Measurements from ENCODE around the gene SZT2.
"Not testable (repeated sequence)": the region's sequence is repeated elsewhere in the genome, so short reads cannot be mapped to it uniquely, and the experiment has no call there.

SZT2 gene

GRCh38 chr1:43451701-43452532 lies 62.2 kb downstream of the SZT2 start:
- DNase-seq (ENCODE audit: extremely low read depth in 1 of 2, low read depth in 1 of 2): no peak

- no peak for DNase-seq (ENCODE audit: extremely low read depth in 1 of 2, low read depth in 1 of 2)
These were observed 63.2 kb downstream of the SZT2 start for GRCh38 chr1:43452789-43453441.

GRCh38 chr1:43453442-43454269 lies 64.0 kb downstream of the SZT2 start, which contains the start of gene HYI:
TSS of gene HYI (minus strand) at chr1:43453931. CDS start at chr1:43453793, 138 bp downstream.
- peak; percentile 9 to 38 for DNase-seq (ENCODE audit: extremely low read depth in 1 of 2, low read depth in 1 of 2)

- DNase-seq (ENCODE audit: extremely low read depth in 1 of 2, low read depth in 1 of 2): peak in 1 of 2 donors; percentile 10
These were observed 64.7 kb downstream of the SZT2 start for GRCh38 chr1:43454270-43455011.

GRCh38 chr1:43455213-43455889 lies 65.7 kb downstream of the SZT2 start:
- DNase-seq (ENCODE audit: extremely low read depth in 1 of 2, low read depth in 1 of 2): no peak

GRCh38 chr1:43458379-43458778 lies 68.7 kb downstream of the SZT2 start:
- DNase-seq (ENCODE audit: extremely low read depth in 1 of 2, low read depth in 1 of 2): not testable (repeated sequence)

- no peak for DNase-seq (ENCODE audit: extremely low read depth in 1 of 2, low read depth in 1 of 2)
These were observed 71.4 kb downstream of the SZT2 start for GRCh38 chr1:43460988-43461693.

- no peak for DNase-seq (ENCODE audit: extremely low read depth in 1 of 2, low read depth in 1 of 2)
These were observed 73.8 kb downstream of the SZT2 start for GRCh38 chr1:43463479-43463878.

- DNase-seq (ENCODE audit: extremely low read depth in 1 of 2, low read depth in 1 of 2): no peak
These were observed 75.2 kb downstream of the SZT2 start for GRCh38 chr1:43464681-43465504.

GRCh38 chr1:43465505-43466067 lies 75.9 kb downstream of the SZT2 start:
- no peak for DNase-seq (ENCODE audit: extremely low read depth in 1 of 2, low read depth in 1 of 2)

- DNase-seq (ENCODE audit: extremely low read depth in 1 of 2, low read depth in 1 of 2): no peak
These were observed 76.7 kb downstream of the SZT2 start for GRCh38 chr1:43466403-43466802.

GRCh38 chr1:43468414-43468813 lies 78.7 kb downstream of the SZT2 start:
- no peak for DNase-seq (ENCODE audit: extremely low read depth in 1 of 2, low read depth in 1 of 2)

- DNase-seq (ENCODE audit: extremely low read depth in 1 of 2, low read depth in 1 of 2): no peak
These were observed 80.2 kb downstream of the SZT2 start for GRCh38 chr1:43469932-43470331.

GRCh38 chr1:43472087-43472462 lies 82.4 kb downstream of the SZT2 start:
- no peak for DNase-seq (ENCODE audit: extremely low read depth in 1 of 2, low read depth in 1 of 2)

- not testable (repeated sequence) for DNase-seq (ENCODE audit: extremely low read depth in 1 of 2, low read depth in 1 of 2)
These were observed 82.9 kb downstream of the SZT2 start for GRCh38 chr1:43472463-43473151.

- no peak for DNase-seq (ENCODE audit: extremely low read depth in 1 of 2, low read depth in 1 of 2)
These were observed 83.8 kb downstream of the SZT2 start for GRCh38 chr1:43473463-43473862.

GRCh38 chr1:43475611-43476401 lies 86.1 kb downstream of the SZT2 start:
- not testable (repeated sequence) for DNase-seq (ENCODE audit: extremely low read depth in 1 of 2, low read depth in 1 of 2)

Measured in activated CD8-positive, alpha-beta memory T cell treated with anti-CD3 and anti-CD28 coated beads for 1 hour (primary cell).